NCI-H524 treated with DMSO at 0.1 percent for 48 hours (cell line): ENCODE measurements around the gene BAIAP2L2.

Experiments
- DNase-seq: peaks from one replicate; lab custom pipeline; 2025; lab: John Stamatoyannopoulos, UW

BAIAP2L2 gene

DNA sequence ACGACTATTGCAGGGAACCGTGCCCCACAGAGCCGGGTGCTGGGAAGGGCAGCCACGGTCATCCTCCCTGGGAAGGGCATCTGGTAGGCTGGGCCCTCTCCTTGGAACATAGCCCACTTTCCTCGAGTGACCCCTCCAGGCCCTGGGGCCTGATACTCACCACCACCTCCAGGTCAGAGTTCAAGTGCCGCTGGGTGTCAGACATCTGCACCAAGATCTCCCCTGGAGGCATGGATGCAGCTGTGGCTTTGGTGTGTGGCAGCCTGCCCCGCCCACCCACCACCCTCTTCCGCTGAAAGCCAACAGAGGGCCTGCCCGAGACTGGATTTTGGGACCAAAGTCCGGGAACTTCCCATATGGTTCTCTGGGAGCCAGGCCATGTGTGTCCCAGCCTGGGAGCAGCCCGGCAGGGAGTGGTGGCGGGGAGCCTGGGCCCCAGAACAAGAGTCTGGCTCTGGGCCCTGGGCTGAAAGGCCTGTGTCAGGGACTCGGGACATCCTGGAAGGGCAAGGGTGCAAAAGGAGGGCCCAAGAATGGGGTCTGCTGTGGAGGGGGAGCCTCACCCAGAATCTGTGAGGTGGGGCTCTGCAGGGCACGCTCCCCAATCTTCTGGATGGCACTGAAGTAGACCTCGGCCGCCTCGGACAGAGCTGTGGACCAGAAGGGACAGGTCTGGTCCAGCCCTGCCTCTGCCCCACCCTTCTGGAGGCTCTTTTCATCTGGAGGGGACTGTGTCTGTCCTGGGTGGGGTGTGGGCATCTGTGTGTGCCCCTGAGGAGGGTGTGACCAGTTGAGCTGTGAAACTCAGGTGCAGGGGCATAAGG, 2.6 kb downstream of the BAIAP2L2 start:
- no peak for DNase-seq

DNA sequence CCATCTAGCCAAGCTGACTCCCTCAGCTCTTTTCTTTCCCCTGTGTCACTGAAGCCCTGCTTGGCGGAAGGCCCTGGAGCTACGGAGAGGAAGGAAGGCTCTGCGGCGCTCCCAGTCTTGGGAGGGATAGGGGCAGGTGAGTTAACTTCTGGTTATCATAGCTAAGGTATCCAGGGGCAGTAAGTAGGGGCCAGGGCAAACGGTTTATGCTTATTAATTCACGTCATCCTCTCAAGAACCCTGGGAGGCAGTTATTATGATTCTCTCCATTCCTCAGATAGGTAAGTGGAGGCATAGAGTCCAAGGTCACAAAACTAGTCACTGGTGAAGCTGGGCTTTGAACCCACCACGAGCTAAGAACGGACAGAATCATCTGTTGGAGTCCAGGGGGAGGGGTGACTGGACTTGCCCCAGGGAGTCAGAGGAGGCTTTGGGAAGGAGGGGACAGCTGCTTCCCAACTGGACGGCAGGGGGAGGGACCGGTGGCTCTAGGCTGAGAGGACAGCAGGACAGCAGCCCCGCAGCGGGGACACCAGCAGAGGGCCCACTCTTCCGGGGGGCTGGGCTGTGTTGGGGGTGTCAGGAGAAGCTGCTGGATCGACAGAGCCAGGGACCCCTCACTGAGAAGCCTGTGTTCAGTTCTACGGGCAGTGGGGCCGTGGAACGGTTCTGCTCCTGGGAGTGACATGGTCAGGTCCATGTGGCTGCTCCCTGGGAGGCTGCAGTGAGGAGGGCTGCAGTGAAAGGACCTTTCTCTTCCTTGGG, 3.5 kb downstream of the BAIAP2L2 start:
- no peak for DNase-seq

DNA sequence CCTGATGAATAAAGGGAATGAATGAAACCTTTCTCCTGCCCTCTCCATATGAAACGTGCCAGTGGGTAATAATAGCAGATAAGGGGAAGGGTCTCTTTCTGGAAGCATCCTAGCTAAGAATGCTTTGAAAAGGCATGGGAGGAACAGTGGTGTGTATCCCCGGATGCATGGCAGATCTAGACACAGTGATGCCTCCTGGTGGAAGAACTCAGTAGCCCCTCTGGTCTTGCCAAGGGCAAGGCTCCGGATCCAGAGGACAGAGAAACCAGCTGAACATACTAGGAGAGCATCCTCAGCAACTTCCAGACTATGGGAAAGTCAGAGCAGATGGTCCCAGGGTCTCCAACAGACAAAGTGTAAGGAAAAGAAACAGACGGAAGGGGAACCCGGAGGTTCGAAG, 6.4 kb downstream of the BAIAP2L2 start:
- DNase-seq = no peak

DNA sequence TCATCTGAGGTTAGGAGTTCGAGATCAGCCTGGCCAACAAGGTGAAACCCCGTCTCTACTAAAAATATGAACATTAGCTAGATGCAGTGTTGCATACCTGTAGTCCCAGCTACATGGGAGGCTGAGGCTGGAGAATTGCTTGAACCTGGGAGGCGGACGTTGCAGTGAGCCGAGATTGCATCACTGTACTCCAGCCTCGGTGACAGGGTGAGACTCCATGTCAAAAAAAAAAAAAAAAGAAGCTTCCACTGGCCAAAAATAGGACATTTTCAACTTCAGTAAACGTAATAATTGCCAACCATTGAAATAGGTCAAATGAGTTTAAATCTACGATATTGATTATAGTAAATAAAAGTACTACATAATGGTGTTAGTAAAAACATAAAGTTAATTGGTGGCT, 6.8 kb downstream of the BAIAP2L2 start:
- no peak for DNase-seq

DNA sequence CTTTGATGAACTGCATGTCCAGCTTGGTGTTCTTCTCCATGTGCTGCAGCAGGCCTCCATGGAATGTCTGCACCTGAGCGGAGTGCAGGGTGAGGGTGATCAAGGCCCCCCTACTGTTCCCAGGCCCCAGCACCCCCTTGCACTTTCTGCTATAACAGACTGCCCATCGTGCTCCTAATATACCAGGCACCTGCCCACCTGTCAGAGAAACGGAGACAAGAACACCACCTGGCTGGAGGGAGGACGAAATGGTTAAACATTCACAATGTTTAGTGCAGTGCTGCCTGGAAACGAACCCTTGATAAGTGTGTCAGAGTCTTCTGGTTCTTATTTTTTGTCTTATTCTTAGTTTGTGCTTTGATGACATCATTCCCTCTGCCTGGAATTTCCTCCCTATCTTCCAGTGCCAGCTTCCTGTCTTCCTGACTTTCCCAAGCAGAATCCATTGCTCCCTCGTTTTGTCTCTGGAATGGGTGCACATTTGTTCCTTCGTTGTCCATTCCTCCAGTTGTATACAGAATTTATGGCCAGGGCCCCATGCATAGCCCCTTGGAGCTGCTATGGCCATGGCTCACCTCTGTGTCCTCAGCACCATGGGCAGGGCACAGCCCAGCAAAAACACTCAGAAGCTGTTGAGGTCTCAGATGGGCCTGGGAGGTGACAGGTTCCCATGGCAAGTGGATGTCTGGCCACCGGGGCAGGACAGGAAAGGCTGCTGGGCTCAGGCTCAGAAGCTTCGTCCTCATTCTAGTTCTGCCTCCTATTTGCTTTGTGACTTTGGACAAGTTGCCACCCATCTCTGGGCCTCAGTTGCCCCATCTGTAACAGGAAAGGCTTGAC, 11.9 kb downstream of the BAIAP2L2 start:
- no peak for DNase-seq

DNA sequence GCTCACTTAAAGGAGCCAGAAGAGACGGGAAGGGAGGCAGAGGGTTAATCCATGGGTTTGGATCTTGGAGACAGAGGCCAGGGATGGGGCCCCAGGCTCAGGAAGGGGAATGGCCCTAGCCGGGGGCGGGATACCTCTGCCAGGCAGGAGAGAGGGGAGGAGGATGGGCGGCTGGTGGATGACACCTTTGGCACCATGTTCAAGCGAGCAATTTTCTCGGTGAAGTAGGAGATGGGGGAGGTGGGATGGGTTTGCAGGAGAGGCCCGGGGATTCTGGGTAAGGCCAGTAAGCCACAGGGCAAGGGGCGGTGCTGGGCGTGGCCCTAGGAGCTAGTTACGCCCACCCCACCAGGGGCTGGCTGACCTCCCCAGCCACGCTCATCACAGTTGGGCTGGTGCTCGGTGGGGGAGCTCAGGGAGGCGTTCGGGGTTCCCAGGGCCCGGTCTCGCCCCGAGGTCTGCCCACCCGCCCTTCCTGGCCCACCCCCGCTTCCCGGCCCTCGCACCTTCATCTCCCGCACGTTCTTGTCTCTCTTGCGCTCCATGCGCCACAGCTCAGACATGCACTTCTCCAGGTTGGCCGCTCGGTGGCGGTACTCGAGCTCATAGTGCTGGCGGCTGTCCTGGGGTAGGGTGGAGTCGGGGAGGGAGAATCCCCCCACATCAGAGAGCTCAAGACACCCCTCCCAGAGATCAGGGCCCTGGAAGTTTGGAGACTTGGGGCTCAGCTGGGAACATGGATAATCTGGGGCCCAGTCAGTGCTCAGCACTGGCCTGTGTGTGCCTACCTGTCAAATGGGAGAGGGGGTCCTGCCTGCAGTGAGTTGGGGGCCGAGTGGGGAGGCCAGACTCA, 12.7 kb downstream of the BAIAP2L2 start:
- DNase-seq = no peak

DNA sequence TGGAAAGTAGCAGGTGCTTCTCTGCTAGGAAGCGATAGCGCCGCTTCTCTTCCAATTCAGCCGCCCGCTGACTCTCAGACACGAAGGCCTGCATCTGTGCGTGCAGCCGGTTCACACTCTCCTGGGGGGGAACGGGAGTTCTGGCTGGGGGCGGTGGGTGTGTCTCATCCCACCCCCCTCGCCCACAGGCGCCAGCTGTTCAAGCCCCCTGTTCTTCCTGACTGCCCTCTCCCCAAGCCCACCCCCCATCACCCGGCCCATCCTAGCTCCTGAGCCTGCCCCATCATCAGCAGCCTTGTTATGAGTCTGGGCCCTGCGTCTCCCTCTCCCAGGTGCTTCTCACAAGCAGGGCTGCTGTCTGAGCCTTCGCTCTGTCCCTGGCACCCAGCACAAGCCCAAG, 13.4 kb downstream of the BAIAP2L2 start:
- no peak for DNase-seq

DNA sequence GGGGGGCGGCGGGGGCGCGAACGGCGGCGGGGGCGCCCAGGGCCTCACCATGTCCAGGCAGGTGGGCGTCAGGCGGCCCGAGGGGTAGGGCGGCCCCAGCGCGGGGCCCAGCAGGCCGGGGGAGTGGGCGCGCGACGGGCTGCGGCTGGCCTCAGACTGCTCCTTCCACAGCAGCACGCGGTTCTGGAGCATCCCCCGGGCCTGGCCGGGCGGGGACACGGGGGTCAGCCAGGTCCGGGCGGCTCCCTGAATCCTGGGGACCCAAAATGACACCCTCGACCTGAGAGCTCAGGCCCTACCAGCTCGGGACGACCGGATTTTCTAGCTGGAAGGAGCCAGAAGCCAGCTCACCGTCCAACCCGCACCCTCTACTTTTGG, 21.0 kb downstream of the BAIAP2L2 start:
- no peak for DNase-seq

DNA sequence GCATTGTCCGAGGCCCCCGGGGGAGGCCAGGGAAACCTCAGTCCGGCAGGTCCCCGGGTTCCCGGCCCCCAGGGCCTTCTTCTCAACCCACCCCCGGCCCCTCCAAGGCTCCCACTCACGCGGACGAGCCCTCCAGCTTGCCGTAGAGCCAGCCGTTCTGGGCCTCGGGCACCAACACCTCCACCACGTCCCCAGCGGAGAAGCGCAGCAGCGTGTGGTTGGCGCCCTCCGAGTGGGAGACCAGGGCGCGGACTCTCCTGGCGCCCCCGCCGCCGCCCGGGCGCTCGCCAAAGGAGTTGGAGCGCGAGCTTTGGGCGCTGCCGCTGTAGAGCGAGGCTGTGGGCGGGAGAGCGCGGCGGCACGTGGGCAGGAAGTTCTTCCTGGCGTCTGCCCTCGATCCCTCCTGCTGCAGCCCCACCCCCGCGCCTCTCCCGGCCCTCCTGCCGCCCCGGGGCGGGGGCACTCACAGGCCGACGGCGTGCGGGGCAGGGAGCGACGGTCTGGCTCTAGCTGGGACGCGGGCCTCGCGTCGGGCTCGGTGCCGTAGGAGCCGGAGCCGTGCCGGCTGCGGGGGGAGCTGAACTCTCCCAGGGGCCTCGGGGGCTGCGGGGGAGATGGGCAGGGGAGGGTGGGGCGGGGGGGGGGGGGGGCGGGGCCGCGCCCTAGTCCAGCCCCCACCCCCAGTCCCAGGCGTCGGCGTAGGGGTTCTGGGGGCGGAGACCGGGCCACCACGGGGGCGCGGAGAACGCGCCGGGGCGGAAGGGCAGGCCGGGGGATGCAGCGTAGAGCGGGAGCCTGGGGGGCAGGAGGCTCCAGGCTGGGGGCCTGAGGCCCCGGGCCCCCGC, 21.6 kb downstream of the BAIAP2L2 start:
- no peak for DNase-seq

DNA sequence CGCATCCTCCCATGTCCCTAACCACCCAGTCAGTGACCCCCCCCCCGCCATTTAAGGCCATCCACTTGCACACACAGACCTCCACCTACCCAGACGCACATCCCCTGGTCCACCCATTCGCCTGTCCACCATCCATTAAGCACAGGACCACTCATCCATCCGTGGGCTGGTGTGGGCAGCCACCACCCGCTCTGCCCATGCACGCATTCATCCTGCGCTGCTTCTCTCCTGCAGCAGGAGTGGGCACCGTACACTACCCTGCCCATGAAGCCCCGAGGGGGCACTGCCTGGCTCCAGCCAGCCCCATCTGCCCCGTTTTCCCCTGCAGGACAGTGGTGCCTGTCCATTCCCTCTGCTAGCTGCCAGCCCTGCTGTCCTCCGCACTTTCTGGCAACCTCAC, 22.6 kb downstream of the BAIAP2L2 start:
- no peak for DNase-seq

DNA sequence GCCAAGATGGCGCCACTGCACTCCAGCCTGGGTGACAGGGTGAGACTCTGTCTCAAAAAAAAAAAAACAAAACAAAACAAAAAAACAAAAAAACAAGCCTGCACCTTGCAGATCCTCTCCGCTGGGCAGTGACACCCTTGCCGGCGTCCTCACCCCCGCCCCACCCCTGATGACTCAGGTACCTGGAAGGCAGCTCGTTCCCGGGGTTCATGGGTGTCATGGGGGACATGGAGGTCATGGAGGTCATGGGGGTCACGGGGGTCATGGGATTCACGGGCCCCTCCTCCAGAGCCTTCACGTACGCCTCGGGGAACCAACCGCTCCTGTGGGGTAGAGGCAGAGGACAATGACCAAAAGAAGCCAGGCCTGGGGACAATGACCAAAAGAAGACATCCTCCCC, 23.5 kb downstream of the BAIAP2L2 start:
- no peak for DNase-seq

DNA sequence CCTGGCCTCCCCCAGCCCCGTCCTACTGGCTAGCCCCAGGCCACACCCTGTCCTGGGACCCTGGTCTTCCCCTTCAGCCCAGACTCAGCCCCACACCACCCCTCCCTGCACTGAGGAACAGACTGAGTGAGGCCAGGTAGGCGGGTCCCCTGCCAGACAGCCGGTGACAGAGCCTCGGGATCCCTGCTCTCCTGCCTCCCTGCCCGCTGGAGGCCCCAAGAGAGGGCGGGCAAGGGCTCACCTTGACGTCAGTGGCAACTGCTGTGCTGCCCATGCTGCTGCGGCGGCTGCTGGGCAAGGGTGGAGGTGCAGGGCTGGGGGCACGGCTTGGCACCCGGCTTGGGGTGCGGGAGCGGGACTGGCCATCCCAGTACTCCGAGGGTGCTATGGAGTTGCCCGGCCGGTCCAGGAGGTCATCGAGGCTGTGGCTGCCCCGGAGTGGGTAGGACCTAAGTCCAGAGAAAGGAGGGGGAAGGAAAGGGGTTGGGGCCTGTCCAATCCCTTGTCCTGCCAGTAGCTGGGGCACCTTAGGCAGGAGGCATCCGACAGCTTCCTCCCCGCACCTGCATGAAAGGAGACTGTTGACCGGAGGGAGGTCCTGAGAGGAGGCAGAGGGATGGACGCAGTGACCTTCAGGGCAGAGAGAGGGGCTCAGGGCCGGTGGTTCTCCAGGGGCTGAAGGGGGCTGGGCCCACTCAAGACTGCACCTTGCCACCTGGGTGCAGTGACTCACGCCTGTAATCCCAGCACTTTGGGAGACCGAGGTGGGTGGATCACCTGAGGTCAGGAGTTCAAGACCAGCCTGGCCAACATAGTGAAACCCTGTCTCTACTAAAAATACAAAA, 24.3 kb downstream of the BAIAP2L2 start:
- no peak for DNase-seq

DNA sequence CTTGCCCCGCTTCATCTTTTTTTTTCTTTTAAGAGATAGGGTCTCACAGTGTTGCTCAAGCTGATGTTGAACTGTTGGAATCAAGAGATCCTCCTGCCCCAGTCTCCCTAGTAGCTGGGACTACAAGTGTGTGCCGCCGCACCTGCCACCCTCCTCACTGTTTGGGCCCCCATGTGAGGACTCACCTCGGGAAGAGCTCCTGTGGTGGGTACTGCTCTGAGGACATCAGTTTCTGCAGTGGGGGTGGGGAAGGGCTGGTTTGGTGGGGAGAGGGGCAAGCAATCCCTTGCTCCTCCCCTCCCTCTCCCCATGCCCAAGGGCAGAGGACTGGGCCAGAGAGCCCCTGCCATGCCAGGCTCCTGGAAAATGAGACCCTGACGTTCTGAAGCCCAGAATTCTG, 25.0 kb downstream of the BAIAP2L2 start:
- no peak for DNase-seq

DNA sequence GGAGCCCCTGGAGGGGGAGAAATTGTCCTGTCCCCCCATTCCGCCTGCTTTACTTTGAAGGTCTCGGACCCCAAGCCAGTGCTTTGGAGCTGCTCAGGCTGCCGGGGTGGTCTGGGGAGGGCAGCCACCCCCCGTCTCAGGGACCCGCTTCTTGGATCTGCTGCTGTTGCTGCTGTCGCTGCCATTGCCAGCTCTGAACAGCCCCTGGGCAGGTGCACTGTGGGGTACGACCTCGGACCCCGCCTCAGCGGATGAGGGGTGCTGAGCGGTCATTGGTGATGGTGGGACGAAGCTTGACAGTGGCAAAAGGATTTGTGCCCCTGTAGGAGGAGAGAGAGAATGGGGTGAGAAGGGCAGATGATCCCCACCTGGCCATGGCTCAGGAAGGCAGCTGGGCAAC, 25.4 kb downstream of the BAIAP2L2 start:
- DNase-seq = no peak

DNA sequence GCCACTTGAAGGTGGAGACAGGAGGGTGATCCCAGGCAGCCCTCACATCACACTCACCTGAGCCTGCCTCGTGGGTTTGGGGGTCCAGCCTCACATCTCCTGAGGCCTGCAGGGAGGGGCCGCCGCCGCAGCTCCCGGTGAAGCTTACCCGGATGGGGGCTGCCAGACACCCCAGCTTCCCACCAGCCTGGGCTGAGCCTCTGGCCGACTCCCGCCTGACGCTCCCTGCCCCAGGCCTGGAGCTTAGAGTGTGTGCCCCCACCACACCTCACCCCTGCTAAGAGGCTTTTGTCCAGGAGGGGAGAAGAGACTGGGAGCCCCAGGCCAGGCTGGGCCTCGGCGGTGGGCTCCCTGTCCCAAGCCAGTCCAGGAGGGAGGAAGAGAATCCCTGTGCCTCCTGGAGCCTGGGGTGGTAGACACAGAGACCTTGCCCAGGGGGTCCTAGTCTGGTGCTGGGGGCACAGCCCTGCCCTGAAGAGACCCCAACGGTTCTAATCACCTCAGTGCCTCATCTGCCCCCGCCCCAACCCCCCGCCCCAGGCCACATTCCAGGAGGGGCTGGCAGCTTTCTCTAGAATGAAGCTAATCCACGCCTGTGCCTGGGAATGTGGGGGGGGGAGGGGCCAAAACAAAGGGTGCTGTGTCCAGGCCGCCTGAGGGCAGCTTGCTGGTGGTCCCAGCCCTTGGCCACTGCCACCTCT, 26.4 kb downstream of the BAIAP2L2 start, which contains the start of gene SLC16A8:
TSS of gene SLC16A8 (minus strand) at position 254 of the 701 bp plus-strand sequence. CDS start 1,311 bp downstream, outside the sequence.
- DNase-seq = no peak

DNA sequence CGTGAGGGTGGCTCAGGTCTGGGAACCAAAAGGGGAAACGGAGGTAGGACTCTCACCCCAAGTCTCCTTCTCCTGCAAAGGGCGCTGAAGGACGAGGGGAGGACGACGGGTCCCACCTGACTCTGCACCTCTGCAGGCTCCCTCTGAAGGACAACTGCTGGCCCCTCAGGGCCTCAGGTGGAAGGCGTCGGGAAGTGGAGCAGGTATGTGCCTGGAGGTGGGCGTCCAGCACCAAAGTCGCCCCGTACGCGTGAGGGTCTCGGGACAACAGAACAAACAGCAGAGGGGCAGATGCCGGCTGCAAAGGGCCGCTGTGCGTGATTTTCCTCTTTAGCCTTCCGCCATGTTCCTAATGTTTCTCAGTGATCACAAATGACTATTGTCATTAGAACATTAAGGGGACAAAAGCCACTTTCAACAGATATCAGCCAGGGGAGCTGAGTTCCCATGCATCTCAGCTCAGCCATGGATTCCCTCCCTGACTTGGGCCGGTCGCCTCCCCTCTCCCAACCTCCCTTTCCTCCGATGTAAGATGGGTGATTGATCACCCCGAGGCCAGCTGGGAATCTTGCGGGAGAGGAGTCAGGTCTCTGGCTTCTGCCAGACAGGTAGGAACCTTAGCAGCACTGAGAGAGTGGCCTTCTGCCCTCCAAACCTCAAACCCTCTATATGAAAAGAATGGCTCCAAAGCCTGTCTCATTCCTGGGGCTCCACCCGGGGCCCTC, 27.3 kb downstream of the BAIAP2L2 start:
- no peak for DNase-seq

DNA sequence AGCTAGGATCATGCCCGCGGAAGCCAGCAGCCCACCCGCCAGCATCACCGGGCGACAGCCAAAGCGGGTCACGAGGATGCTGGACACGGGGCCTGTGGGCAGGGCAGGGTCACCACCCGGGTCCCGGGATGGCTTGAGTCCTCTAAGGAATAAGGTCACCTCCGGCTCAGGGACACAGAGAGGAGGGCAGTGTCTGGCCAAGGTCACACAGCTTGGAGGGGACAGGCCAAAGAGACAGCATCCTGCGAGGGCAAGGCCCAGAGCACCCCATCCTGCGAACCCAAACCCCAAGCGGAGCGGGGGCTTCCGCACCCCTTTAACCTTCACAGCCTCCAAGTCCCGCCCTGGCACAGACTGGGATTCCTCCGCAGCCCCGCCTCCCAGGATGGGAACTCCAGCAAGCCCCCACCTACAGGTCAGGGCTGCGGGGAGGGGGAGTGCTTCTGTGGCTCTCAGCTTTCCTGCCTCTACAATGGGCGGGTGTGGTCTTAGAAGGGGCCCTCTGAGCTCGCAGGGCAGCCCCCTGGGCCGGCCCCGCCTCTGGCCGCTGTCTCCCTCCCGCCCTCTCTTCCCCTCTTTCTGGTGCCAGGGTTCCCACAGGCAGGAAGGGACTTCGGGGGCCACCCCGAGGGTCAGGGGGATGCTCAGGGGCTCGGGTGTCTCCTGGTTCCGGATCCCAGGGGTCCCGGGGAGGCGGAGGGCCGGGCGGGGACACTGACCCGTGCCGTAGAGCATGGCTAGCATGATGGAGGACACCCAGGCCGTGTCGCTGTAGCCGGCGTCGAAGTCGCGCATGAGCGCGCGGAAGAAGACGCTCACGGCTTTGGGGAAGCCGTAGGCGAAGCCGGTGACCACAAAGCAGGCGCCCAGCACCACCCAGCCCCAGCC, 28.3 kb downstream of the BAIAP2L2 start:
- no peak for DNase-seq

DNA sequence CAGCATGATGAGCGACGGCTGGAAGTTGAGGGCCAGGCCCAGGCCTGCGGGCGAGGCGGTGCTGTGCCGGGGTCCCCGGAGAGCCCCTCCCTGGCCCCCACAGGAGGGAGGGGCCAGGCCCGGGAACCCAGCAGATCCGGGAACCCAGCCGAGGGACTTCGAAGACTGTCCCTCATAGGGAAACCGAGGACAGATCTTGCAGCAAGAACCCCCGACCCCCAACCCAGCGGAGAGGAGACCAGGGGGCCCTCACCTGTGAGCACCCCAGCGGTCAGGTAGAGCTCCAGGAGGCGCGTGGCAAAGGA, 28.9 kb downstream of the BAIAP2L2 start:
- DNase-seq = no peak
